8988T (cell line): ENCODE measurements around the gene PLPP4.

Source experiments
- DNase-seq: peaks from one replicate; pipeline ENCODE4 v3.0.0; 2011

Gene PLPP4

GRCh38 chr10:120457431-120458172, 575 bp downstream of the PLPP4 start:
- no peak for DNase-seq

GRCh38 chr10:120458432-120458831, 1.4 kb downstream of the PLPP4 start:
- no peak for DNase-seq

GRCh38 chr10:120459185-120459584, 2.2 kb downstream of the PLPP4 start:
- DNase-seq = no peak

GRCh38 chr10:120460186-120460585, 3.2 kb downstream of the PLPP4 start:
- no peak for DNase-seq

- no peak for DNase-seq
Observed at GRCh38 chr10:120460776-120461175, 3.7 kb downstream of the PLPP4 start.

GRCh38 chr10:120462018-120462682, 5.1 kb downstream of the PLPP4 start:
- DNase-seq = no peak

- DNase-seq = no peak
Observed at GRCh38 chr10:120465138-120465537, 8.1 kb downstream of the PLPP4 start.

GRCh38 chr10:120466006-120466405, 9.0 kb downstream of the PLPP4 start:
- no peak for DNase-seq

- DNase-seq = no peak
Observed at GRCh38 chr10:120473593-120473992, 16.6 kb downstream of the PLPP4 start.

- DNase-seq = no peak
Observed at GRCh38 chr10:120474956-120475355, 17.9 kb downstream of the PLPP4 start.

GRCh38 chr10:120475844-120476791, 19.1 kb downstream of the PLPP4 start:
- DNase-seq = no peak

GRCh38 chr10:120477021-120477742, 20.2 kb downstream of the PLPP4 start:
- no peak for DNase-seq

GRCh38 chr10:120477743-120478141, 20.7 kb downstream of the PLPP4 start:
- no peak for DNase-seq

- no peak for DNase-seq
Observed at GRCh38 chr10:120478386-120478785, 21.4 kb downstream of the PLPP4 start.

GRCh38 chr10:120479506-120479905, 22.5 kb downstream of the PLPP4 start:
- no peak for DNase-seq

GRCh38 chr10:120480065-120480600, 23.1 kb downstream of the PLPP4 start:
- no peak for DNase-seq

- DNase-seq = no peak
Observed at GRCh38 chr10:120480848-120481247, 23.8 kb downstream of the PLPP4 start.

- DNase-seq = no peak
Observed at GRCh38 chr10:120483006-120483405, 26.0 kb downstream of the PLPP4 start.

- DNase-seq = no peak
Observed at GRCh38 chr10:120483651-120484301, 26.7 kb downstream of the PLPP4 start.

GRCh38 chr10:120485946-120486345, 28.9 kb downstream of the PLPP4 start:
- DNase-seq = no peak

- DNase-seq = no peak
Observed at GRCh38 chr10:120486671-120487205, 29.7 kb downstream of the PLPP4 start.

- DNase-seq = no peak
Observed at GRCh38 chr10:120490288-120490687, 33.3 kb downstream of the PLPP4 start.
